GM20431 (cell line): ENCODE results near the gene OR4D1.

ENCODE experiments used
- in situ Hi-C: fragments of 300-500 bp; cut with MseI, MboI; formaldehyde crosslinking; loops from one replicate; pipeline ENCODE4 v1.15.0; 2020; ENCODE audit warnings: low sequenced_read_pairs; ENCODE audit not compliant: unreplicated experiment

The OR4D1 gene

DNA sequence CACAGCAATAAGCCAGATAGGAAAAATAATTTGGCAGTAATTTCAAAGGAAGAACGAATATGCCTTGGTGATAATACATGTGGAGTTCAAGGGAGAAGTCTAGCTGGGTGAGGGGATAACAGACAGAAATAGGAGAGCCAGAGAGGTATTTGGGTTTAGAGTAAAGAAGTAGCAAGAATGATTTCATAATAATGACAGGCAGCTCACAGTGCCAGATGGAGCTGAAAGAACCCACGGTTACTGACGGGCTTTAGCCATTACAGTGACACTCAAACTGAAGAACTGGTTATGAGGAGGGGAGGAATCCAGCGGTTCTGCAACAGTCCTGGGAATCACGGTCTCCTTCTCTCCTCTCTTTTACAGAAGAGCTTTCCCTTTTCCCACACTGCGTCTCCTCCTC, 2.2 kb downstream of the OR4D1 start:
- in situ Hi-C loops: no loop called here

DNA sequence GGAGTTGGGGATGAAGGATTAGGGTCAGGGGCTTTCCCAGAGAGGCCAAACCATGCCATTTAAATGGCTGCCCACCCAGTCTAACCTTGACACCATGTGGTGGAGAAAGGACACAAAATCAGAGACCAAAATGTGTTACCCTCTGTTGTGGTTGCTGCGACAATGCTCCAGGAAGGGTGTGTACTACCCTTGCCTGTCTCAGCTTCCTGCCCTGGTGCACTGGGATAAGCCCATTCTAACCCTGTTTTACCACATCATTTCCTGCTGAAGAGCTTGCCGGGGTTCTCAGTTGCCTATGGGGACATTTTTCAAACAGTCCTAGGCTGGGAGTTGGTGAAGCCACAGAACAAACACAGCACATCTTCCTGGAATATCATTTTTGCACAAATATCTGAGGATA, 4.9 kb downstream of the OR4D1 start:
- in situ Hi-C loops: no loop called here

DNA sequence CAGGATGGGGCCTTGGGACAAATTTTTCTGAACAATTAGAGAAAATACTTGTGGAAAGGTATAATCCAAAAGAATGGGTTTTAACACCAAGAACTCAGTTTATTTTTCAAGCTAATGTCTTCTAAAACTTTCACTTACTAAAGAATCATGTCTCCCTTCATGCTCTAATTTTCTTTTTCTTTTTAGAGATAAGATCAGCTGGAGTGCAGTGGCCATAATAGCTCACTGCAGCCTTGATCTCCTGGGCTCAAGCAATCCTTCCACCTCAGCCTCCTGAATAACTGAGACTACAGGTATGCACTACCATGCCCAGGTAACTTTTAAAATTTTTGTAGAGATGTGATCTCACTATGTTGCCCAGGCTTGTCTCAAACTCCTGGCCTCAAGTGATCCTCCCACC, 5.5 kb downstream of the OR4D1 start:
- in situ Hi-C loops: no loop called here

GRCh38 chr17:58156839-58157803, 8.9 kb downstream of the OR4D1 start:
- in situ Hi-C loops: no loop called here

GRCh38 chr17:58158181-58158580, 10.0 kb downstream of the OR4D1 start:
- in situ Hi-C loops: no loop called here

DNA sequence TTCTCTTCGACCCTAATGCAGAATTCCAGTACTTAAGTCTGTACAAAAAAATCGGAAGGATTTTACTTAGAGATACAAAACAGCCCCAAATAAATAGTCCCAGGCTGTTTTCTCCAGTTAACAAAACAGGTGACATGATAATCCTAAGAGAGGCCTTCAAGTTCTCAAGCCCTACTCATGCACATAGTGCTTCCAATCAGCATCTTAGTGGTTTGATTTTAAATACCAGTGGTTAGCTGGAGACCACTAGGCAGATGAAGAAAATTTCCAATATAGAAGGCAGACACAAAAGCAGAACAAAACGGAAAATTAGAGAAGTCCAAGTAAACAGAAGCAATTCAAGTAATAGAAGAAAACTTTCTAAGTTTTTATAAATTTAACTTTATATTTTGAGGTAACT, 13.4 kb downstream of the OR4D1 start:
- in situ Hi-C loops: no loop called here

GRCh38 chr17:58165981-58166380, 17.8 kb downstream of the OR4D1 start:
- in situ Hi-C loops: no loop called here

DNA sequence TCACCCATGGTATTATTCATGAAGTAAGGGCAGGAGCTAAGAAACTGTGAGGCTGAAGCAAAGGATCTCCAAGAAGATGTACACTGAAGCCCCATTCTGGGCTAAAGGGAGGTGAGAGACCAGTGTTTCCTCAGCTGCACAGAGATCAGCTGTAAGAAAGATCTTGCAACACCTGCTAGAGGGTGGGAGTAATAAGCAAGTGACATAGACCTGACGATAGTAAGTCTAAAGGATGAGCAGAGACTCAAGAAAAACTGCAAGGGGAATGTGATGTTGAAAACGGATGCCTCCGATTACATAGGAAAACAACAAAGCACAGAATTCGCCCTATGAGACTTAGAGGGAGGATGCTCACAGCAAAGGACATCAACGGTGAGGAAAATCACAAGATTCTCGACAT, 18.5 kb downstream of the OR4D1 start, which contains the start of gene OR4D2:
TSS of gene OR4D2 (plus strand) at position 301 of the 400 bp plus-strand sequence. CDS start 2,674 bp downstream, outside the sequence.
- in situ Hi-C loops: no loop called here

- in situ Hi-C loops: no loop called here
These were observed 22.4 kb downstream of the OR4D1 start for GRCh38 chr17:58170622-58171021.

DNA sequence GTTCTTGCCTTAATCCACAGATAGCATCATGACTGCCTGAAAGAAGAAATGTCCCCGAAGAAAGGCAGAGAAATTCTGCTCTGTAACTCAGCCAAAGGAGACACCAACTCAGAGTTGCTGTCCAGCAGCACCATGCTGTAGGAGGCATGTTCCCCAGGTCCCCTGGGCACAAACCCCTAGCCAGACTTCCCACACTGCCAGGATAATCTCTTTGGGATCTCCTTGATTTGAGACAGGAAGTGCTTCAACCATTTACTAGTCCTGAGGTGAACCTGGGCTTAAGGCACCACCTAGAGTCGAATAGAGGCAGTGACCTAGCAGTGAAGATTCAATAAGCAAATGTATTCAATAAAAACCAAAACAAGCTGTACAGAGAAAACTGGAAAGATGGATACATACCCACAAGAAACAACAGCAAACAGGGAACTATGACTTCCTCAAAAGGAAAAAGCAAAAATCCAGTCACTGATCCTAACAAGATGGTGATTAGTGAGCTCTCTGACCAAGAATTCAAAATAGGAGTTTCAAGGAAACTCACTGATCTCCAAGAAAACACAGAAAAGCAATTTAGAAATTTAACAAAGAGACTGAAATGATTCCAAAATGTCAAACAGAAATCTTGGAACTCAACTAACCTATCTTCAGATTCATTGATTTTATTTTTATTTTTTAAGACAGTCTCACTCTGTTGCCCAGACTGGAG, 24.3 kb downstream of the OR4D1 start:
- in situ Hi-C loops: no loop called here

DNA sequence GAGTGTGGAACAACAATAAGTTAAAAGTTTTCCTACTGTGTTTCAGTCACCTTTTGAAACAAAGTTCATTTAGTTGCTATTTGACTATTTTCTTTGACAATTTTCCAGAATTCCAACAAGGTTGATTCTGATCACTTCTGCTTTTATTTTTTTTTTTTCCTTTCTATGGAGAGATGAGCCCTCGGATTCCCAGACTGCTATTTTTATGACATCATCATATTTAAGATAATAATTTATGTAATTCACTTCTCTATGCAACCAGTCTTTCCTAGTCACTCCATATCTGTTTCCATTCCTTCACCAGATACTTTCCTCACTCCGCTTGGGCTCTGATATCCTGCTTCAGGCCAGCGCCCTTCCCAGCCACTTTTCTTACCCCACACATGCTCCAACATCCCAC, 26.7 kb downstream of the OR4D1 start:
- in situ Hi-C loops: no loop called here

DNA sequence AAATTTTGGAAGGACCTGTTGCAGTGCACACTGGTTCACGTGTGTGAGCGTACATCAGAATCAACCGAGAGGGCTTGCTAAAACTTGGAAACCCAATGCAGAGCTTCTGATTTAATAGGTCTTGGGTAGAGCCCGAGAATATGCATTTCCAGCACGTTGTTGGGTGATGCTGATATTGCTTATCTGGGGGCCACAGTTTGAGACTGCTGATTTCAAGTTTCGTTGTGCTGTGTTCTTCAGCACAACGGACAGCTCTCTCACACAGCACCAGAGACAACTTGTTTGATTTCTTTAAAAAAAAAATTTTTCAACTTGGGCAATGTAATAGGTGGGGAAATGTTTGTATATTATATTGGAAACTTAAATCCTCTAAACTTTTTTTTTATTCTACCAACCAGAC, 28.0 kb downstream of the OR4D1 start:
- in situ Hi-C loops: no loop called here

DNA sequence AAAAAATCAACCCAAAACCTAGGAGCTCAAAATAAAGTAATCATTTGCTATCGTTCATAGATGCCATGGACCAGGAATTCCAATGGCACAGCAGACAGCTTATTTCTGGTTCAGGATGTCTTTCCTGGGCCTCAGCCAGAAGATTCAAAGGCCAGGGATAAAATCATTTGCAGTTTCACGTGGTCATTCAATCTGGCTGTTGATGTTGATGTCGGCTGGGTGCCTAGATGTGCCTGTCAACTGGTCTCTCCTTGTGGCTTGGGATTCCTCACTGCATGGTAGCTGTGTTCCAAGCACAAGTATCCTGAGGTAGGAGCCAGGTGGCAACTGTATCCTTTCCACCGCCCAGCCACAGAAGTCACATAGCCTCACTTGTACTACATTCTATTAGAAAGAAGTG, 33.6 kb downstream of the OR4D1 start:
- in situ Hi-C loops: no loop called here

DNA sequence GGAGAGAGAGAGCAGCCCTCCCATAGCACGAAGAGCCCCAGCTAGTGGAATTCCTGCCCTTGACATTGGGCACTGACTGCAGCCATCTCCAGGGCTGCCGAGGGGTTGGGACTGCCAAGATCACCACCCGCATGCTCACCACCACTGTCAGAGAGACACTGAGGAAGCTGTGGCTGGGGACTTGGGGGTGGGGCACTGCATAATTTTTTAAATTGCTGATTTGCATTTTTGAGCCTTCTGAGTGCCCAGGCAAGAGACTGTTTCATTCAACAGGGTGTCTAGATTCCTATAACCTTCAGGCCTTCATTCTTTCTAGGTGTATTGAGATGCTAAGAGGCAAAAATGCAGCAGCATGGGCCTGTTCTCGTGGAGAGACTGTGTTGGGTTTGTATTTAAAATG, 35.3 kb downstream of the OR4D1 start:
- in situ Hi-C loops: no loop called here

- in situ Hi-C loops: no loop called here
These were observed 36.3 kb downstream of the OR4D1 start for GRCh38 chr17:58184308-58184985.

DNA sequence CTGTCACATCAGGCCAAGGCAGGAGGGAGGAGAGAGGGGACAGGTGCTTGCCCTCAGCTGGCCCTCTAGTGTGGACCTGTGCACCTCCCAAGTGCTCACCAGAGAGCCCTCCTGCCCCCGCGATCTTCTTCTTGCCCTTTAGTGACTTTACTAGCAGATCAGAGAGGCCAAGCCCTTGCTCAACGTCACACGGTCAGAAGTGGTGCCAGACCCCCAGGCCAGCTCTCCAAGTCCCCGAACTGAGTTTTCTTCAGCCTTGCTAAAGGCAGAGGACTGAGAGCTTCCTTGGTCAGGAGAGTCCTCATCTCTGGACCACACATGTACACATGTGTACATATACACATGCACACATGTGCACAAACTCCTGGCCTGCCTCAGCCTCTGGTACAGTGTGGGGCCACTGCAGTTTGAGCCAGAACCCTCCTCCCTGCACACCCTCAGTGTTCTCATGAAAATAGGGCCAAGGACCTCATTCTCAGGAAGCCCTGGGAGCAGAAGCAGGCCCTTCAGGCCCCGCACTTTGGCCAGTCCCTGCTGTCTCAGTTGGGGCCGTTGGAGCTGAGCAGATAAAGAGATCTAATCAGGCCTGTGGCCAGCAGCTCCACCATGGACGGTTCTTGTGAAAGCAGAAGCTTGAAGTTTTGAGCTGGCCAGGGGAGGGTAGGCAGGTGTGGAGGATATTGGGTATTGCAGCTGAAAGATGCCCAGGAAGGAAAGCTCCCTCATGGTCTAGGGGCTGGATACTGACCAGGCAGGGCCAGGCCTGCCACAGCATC, 37.0 kb downstream of the OR4D1 start:
- in situ Hi-C loops: no loop called here

DNA sequence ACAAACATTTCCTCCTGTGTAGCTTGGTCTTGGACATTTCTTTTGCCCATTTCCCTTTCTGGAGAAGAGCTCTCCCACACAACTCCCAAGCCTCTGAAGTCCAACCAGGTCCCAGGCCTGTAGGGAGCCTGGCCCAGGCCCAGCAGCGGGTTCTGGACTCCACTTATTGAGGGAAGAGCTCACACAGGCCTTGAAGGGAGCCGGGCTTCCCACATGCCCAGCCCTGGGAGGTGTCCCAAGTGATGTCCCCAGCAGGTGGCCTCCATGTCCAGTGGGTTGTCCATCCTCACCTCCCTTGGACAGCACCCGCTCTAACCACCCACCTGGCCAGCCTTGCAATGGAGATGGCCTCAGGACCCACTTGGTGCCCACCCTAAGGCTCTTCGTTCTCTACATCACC, 38.4 kb downstream of the OR4D1 start:
- in situ Hi-C loops: no loop called here

DNA sequence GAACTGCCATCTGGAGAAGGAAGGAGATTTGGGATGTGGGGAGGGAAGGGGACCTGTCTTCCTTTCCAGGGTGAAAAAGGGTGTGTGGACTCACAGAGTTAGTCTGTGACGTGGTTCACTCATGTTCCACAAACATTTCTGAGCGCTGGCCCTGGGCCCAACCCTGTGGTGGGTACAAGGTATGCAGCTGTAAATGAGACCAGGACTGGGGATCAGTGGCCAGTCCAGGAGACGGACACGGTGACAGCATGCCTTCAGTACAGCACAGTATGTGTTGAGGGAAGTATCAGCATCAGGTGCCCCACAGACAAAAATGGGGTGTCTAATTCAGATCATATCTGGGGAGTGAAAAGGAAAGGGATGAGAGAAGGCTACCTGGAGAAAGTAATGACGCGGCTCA, 38.9 kb downstream of the OR4D1 start:
- in situ Hi-C loops: no loop called here

DNA sequence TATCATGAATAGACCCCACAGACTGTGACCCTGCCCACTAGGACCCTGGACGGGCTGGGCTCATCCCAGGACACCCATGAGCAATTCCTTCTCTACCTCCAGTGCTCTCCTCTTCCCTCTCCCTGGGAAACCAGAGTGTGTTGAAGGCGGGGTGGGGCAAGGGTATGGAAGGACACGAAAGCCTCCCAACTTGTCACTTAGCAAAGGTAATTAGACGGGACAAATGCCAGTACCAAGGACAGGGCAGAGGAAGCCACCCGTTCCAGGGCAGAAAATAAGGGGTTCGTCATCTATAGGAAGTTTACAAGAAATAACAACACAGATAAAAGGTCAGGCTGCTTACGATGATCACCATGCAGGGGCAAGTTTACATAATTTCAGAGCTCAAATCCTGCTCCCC, 39.5 kb downstream of the OR4D1 start:
- in situ Hi-C loops: no loop called here
